ENCODE data around the gene USP32.
"Not testable (repeated sequence)": the region's sequence is repeated elsewhere in the genome, so short reads cannot be mapped to it uniquely, and the experiment has no call there.

USP32 gene

GRCh38 chr17:60292697-60293096 is 99.2 kb downstream of the USP32 start:
- DNase-seq, result no peak

GRCh38 chr17:60284709-60285108 is 107.2 kb downstream of the USP32 start:
- DNase-seq, result no peak

- no peak for DNase-seq
These were observed 108.1 kb downstream of the USP32 start for GRCh38 chr17:60283816-60284215.

- no peak for DNase-seq
These were observed 111.3 kb downstream of the USP32 start for GRCh38 chr17:60280673-60281072.

- DNase-seq, result no peak
These were observed 113.7 kb downstream of the USP32 start for GRCh38 chr17:60278237-60278636.

- no peak for DNase-seq
These were observed 114.7 kb downstream of the USP32 start for GRCh38 chr17:60277258-60277657.

- no peak for DNase-seq
These were observed 122.5 kb downstream of the USP32 start for GRCh38 chr17:60269417-60269816.

GRCh38 chr17:60260540-60260939 is 131.4 kb downstream of the USP32 start:
- DNase-seq, result no peak

- DNase-seq, result no peak
These were observed 133.6 kb downstream of the USP32 start for GRCh38 chr17:60258313-60258712.

- DNase-seq, result no peak
These were observed 135.8 kb downstream of the USP32 start for GRCh38 chr17:60256174-60256573.

GRCh38 chr17:60253048-60253447 is 138.9 kb downstream of the USP32 start:
- DNase-seq, result no peak

GRCh38 chr17:60252459-60252858 is 139.5 kb downstream of the USP32 start:
- DNase-seq, result no peak

- DNase-seq, result no peak
These were observed 142.6 kb downstream of the USP32 start for GRCh38 chr17:60249290-60249826.

GRCh38 chr17:60248618-60249289 is 143.2 kb downstream of the USP32 start:
- no peak for DNase-seq

- no peak for DNase-seq
These were observed 144.0 kb downstream of the USP32 start for GRCh38 chr17:60247836-60248461.

- no peak for DNase-seq
These were observed 147.3 kb downstream of the USP32 start for GRCh38 chr17:60244656-60245055.

- no peak for DNase-seq
These were observed 151.6 kb downstream of the USP32 start for GRCh38 chr17:60240290-60240689.

- DNase-seq, result no peak
These were observed 160.2 kb downstream of the USP32 start for GRCh38 chr17:60231691-60232090.

GRCh38 chr17:60231234-60231633 is 160.7 kb downstream of the USP32 start:
- DNase-seq, result no peak

- DNase-seq, result no peak
These were observed 161.6 kb downstream of the USP32 start for GRCh38 chr17:60230358-60230757.

GRCh38 chr17:60229188-60229802 is 162.6 kb downstream of the USP32 start:
- no peak for DNase-seq

- DNase-seq, result not testable (repeated sequence)
These were observed 164.7 kb downstream of the USP32 start for GRCh38 chr17:60227276-60227675.

- no peak for DNase-seq
These were observed 167.9 kb downstream of the USP32 start for GRCh38 chr17:60224064-60224463.

- DNase-seq, result no peak
These were observed 168.5 kb downstream of the USP32 start for GRCh38 chr17:60223456-60223855.
